SK-N-SH (cell line): ENCODE data around the gene VMP1. TPM values are rescaled to one million over a fixed set of nuclear protein-coding genes. Genes with fewer than 3 reads are reported as not detected.
A peak's percentile ranks its signal among the peaks of the same experiment; 100 is the strongest.

Experiments used
- CTCF ChIA-PET: fragments of 300-600, 350-600 bp; formaldehyde crosslinking; extraction: SDS; loops from one replicate; lab custom pipeline; 2021; lab: Yijun Ruan, JAX
- POLR2A ChIA-PET: fragments of 350-600 bp; sonication (Branson Sonifier 250); formaldehyde crosslinking; extraction: SDS; loops from one replicate; lab custom pipeline; 2020; ENCODE audit warnings: antibody characterized with exemption, inconsistent platforms; lab: Yijun Ruan, JAX
- DNase-seq: peaks from one replicate; pipeline ENCODE4 v3.0.0; 2012
- H2AFZ ChIP-seq: fragments of 200-600 bp; sonication (generic); 2 replicates; pipeline ENCODE4 v1.8.1; 2016; ENCODE audit warnings: antibody characterized with exemption, mild to moderate bottlenecking, low read depth
- H3F3A ChIP-seq: fragments of 200-600 bp; sonication (generic); replicated peaks from 2 replicates; pipeline ENCODE3; 2016; ENCODE audit warnings: antibody characterized with exemption, mild to moderate bottlenecking; ENCODE audit not compliant: insufficient read depth
- H3K27ac ChIP-seq, 2 experiments: fragments of 200-500 bp in 1 of 2; fragments of 200-600 bp in 1 of 2; sonication (Bioruptor generic) in 1 of 2; sonication (generic), shearing (Covaris generic) in 1 of 2; 2 replicates each; pipeline versions ENCODE4 v1.5.1 to v1.6.1; 2014 to 2016; ENCODE audit warnings: low read depth in 2 of 2, inconsistent platforms in 1 of 2, low read length in 1 of 2, mild to moderate bottlenecking in 1 of 2, mixed read lengths in 1 of 2
- H3K27me3 ChIP-seq: fragments of 200-600 bp; sonication (generic), shearing (Covaris generic); 2 replicates; pipeline ENCODE4 v1.6.1; 2016; ENCODE audit warnings: mixed run types; ENCODE audit not compliant: insufficient read depth
- H3K36me3 ChIP-seq, 2 experiments: fragments of 200-500 bp in 1 of 2; fragments of 200-600 bp in 1 of 2; sonication (Bioruptor generic) in 1 of 2; sonication (generic) in 1 of 2; replicated peaks in 1 of 2; 2 replicates each; pipeline versions ENCODE3 to v1.5.1; 2014 to 2016; ENCODE audit warnings: low read length in 1 of 2, mild to moderate bottlenecking in 1 of 2; ENCODE audit not compliant: insufficient read depth in 2 of 2, control insufficient read depth in 1 of 2
- H3K4me1 ChIP-seq, 2 experiments: fragments of 200-500 bp in 1 of 2; fragments of 200-600 bp in 1 of 2; sonication (Bioruptor generic) in 1 of 2; sonication (generic), shearing (Covaris generic) in 1 of 2; 2 replicates each; pipeline versions ENCODE4 v1.5.1 to v1.6.1; 2014 to 2016; ENCODE audit warnings: low read depth in 1 of 2, low read length in 1 of 2, mixed run types in 1 of 2; ENCODE audit not compliant: insufficient read depth in 2 of 2, control insufficient read depth in 1 of 2
- H3K4me2 ChIP-seq: fragments of 200-600 bp; sonication (generic), shearing (Covaris generic); 2 replicates; pipeline ENCODE4 v1.6.1; 2017; ENCODE audit warnings: mixed run types
- H3K4me3 ChIP-seq, 2 experiments: fragments of 200-500 bp in 1 of 2; fragments of 200-600 bp in 1 of 2; sonication (Bioruptor generic) in 1 of 2; sonication (generic), shearing (Covaris generic) in 1 of 2; 2 replicates each; pipeline versions ENCODE4 v1.5.1 to v1.8.1; 2014 to 2016; ENCODE audit warnings: low read depth in 2 of 2, inconsistent platforms in 1 of 2, low read length in 1 of 2, mild to moderate bottlenecking in 1 of 2, mixed read lengths in 1 of 2, moderate library complexity in 1 of 2
- H3K79me2 ChIP-seq: fragments of 200-600 bp; sonication (generic); 2 replicates; pipeline ENCODE4 v1.8.1; 2017; ENCODE audit warnings: mild to moderate bottlenecking; ENCODE audit not compliant: insufficient read depth
- H3K9ac ChIP-seq: fragments of 200-600 bp; sonication (generic); 2 replicates; pipeline ENCODE4 v1.6.1; 2017; ENCODE audit warnings: mixed run types
- H3K9me2 ChIP-seq: fragments of 200-600 bp; sonication (generic); 2 replicates; pipeline ENCODE4 v1.6.1; 2017; ENCODE audit warnings: mixed run types
- H3K9me3 ChIP-seq: fragments of 200-600 bp; sonication (generic); 2 replicates; pipeline ENCODE4 v1.6.1; 2017; ENCODE audit warnings: mixed run types, mild to moderate bottlenecking, moderate library complexity
- H4K20me1 ChIP-seq: fragments of 200-600 bp; sonication (generic); 2 replicates; pipeline ENCODE4 v1.6.1; 2017; ENCODE audit warnings: mild to moderate bottlenecking, mixed run types; ENCODE audit not compliant: insufficient read depth
- ELF1 ChIP-seq: IDR thresholded peaks from 2 replicates; pipeline ENCODE4 v1.4.0; 2012
- FOXM1 ChIP-seq: IDR thresholded peaks from 2 replicates; pipeline ENCODE4 v1.4.0; 2012; ENCODE audit warnings: low read depth, mild to moderate bottlenecking
- GABPA ChIP-seq: IDR thresholded peaks from 2 replicates; pipeline ENCODE4 v1.4.0; 2012; ENCODE audit warnings: low read depth, mild to moderate bottlenecking
- JUND ChIP-seq: IDR thresholded peaks from 2 replicates; pipeline ENCODE4 v1.4.0; 2012
- MXI1 ChIP-seq: IDR thresholded peaks from 2 replicates; pipeline ENCODE4 v1.6.1; 2012; ENCODE audit warnings: mild to moderate bottlenecking, low read depth, low read length, improper control_type of control experiment
- NFIC ChIP-seq: IDR thresholded peaks from 2 replicates; pipeline ENCODE4 v1.4.0; 2012; ENCODE audit warnings: borderline replicate concordance
- NRF1 ChIP-seq: IDR thresholded peaks from 2 replicates; pipeline ENCODE4 v1.6.1; 2012; ENCODE audit warnings: low read depth, mild to moderate bottlenecking, low read length
- POLR2AphosphoS5 ChIP-seq: IDR thresholded peaks from 2 replicates; pipeline ENCODE4 v1.6.1; 2012; ENCODE audit warnings: low read depth, low read length
- RAD21 ChIP-seq: IDR thresholded peaks from 2 replicates; pipeline ENCODE4 v1.6.1; 2012; ENCODE audit warnings: mild to moderate bottlenecking, low read length
- SIN3A ChIP-seq: IDR thresholded peaks from 2 replicates; pipeline ENCODE4 v1.6.1; 2012; ENCODE audit warnings: low read depth, mild to moderate bottlenecking, low read length, moderate library complexity, borderline replicate concordance
- TCF12 ChIP-seq: IDR thresholded peaks from 2 replicates; pipeline ENCODE4 v1.4.0; 2012
- WGBS: methylation state at CpG from one replicate; pipeline ENCODE4 v1.1.6; 2017; ENCODE audit warnings: low lambda C conversion rate; 5-methylcytosine and 5-hydroxymethylcytosine counted together
- polyA plus RNA-seq, 3 experiments: library from polyadenylated mRNA; depleted of rRNA; stranded (reverse); fragments of >200 nt; gene quantifications; 2 replicates each; pipeline ENCODE4 v1.2.3, GENCODE V29; 2012
- TF ChIP-seq, protein P1 (sequence below): IDR thresholded peaks from 2 replicates; pipeline ENCODE4; 2012
- TF ChIP-seq, protein P2 (sequence below): IDR thresholded peaks from 2 replicates; pipeline ENCODE4 v1.4.0; 2012; ENCODE audit warnings: low read depth, borderline replicate concordance
- TF ChIP-seq, protein P3 (sequence below): IDR thresholded peaks from 2 replicates; pipeline ENCODE4 v1.4.0; 2012; ENCODE audit warnings: low read depth, borderline replicate concordance
- TF ChIP-seq, protein P4 (sequence below): fragments of 150-350 bp; IDR thresholded peaks from 2 replicates; pipeline ENCODE4 v1.6.1; 2016; ENCODE audit warnings: mild to moderate bottlenecking, low read depth, low read length
- TF ChIP-seq, protein P5 (sequence below): IDR thresholded peaks from 2 replicates; pipeline ENCODE4 v1.4.0; 2012; ENCODE audit warnings: low read depth

VMP1 gene
- polyA plus RNA-seq, 1 of the 3 experiments (the other 2 are of a cell fraction) = 169 TPM

DNA sequence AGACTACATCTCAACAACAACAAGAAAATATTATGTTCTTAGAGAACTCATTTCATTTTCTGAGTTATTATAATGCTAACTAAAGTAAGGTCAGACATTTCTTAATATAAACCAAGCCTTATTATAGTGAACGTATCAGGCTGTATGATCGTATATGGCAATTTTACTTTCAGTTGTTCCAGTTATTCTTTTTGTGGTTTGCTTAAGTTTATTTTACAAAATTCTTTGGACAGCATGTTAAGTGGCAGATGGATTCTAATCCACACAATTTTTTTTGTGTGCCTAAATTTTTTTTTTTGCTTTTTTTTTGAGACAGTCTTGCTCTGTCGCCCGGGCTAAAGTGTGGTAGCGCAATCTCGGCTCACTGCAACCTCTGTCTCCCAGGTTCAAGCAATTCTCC lies 59.0 kb downstream of the VMP1 start:
- 98% methylated on average over 6 of the region's 6 CpGs for WGBS

DNA sequence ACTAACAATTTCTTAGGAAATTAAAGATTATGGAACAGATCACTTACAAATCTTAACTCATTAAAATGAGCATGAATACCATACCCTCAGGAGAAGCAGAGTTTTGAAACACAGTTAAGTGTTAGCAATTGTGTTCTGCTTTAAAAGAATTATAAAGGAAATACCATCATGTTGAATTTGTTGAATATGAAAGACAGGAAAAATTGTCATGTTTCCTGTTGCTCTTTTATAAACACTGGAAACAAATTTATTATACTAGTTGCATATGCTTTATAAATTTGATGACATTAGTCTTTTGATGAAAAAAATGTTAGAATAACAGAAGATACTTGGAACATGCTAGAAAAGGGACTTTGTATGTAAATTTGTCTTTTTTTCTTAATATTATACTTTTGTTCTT lies 59.7 kb downstream of the VMP1 start:
- Histone ChIP-seq H3K4me1 (peaks cover 0 to 34% of the 10 kb centered on the region in 2 experiments; a peak in 3 of 4 replicates), H3K79me2 (peaks cover 57% of the 10 kb centered on the region), H3K27ac (peak overlapping the region; percentile 44 to 76; a peak in 3 of 4 replicates), H4K20me1 (no peaks in the 10 kb centered on the region), H3K27me3 (no peaks in the 10 kb centered on the region), H3K9ac (peak overlapping the region; percentile 31; the same call in 1 of the 2 replicates), H3K36me3 (peaks cover 5 to 32% of the 10 kb centered on the region in 2 experiments), H3K4me2 (0 out of 2 replicates have a peak overlapping the region, but pooled peaks have one; percentile 4), H3F3A (peaks cover 76% of the 10 kb centered on the region), H2AFZ (no peak overlapping the region), H3K9me2 (no peaks in the 10 kb centered on the region), H3K4me3 (no peak overlapping the region), H3K9me3 (no peaks in the 10 kb centered on the region)
- no peak for TF ChIP-seq JUND
- TF ChIP-seq, protein P1, sequence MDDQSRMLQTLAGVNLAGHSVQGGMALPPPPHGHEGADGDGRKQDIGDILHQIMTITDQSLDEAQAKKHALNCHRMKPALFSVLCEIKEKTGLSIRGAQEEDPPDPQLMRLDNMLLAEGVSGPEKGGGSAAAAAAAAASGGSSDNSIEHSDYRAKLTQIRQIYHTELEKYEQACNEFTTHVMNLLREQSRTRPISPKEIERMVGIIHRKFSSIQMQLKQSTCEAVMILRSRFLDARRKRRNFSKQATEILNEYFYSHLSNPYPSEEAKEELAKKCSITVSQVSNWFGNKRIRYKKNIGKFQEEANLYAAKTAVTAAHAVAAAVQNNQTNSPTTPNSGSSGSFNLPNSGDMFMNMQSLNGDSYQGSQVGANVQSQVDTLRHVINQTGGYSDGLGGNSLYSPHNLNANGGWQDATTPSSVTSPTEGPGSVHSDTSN = peak; percentile 7; the same call in 1 of the 2 replicates
- no peak for DNase-seq
- ChIA-PET CTCF (no interaction called here), POLR2A (no interaction called here)

More for the DNA sequence above, 59.0 kb downstream of the VMP1 start:
- CTCF ChIA-PET = no interaction called here
- Histone ChIP-seq H3K36me3 (peaks cover 5 to 32% of the 10 kb centered on the region in 2 experiments), H3K4me2 (no peak overlapping the region), H2AFZ (no peak overlapping the region), H3K27me3 (no peaks in the 10 kb centered on the region), H3K9me3 (no peaks in the 10 kb centered on the region), H3K4me3 (no peak overlapping the region), H3K9me2 (no peaks in the 10 kb centered on the region), H3K9ac (peak overlapping the region; percentile 31; the same call in 1 of the 2 replicates), H3K4me1 (peaks cover 0 to 41% of the 10 kb centered on the region in 2 experiments; a peak in 3 of 4 replicates), H3F3A (peaks cover 83% of the 10 kb centered on the region), H3K79me2 (peaks cover 53% of the 10 kb centered on the region), H4K20me1 (no peaks in the 10 kb centered on the region), H3K27ac (peak overlapping the region in 1 of 2 experiments; percentile 76; a peak in 2 of 4 replicates)
- no peak for DNase-seq
- POLR2A ChIA-PET = no interaction called here
- no peak for TF ChIP-seq ELF1
- no peak for TF ChIP-seq NRF1
- no peak for TF ChIP-seq POLR2AphosphoS5
- no peak for TF ChIP-seq MXI1
- TF ChIP-seq, protein P2, sequence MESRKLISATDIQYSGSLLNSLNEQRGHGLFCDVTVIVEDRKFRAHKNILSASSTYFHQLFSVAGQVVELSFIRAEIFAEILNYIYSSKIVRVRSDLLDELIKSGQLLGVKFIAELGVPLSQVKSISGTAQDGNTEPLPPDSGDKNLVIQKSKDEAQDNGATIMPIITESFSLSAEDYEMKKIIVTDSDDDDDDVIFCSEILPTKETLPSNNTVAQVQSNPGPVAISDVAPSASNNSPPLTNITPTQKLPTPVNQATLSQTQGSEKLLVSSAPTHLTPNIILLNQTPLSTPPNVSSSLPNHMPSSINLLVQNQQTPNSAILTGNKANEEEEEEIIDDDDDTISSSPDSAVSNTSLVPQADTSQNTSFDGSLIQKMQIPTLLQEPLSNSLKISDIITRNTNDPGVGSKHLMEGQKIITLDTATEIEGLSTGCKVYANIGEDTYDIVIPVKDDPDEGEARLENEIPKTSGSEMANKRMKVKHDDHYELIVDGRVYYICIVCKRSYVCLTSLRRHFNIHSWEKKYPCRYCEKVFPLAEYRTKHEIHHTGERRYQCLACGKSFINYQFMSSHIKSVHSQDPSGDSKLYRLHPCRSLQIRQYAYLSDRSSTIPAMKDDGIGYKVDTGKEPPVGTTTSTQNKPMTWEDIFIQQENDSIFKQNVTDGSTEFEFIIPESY = no peak
- no peak for TF ChIP-seq FOXM1
- no peak for TF ChIP-seq TCF12
- TF ChIP-seq RAD21 = no peak
- TF ChIP-seq SIN3A = no peak
- TF ChIP-seq GABPA = no peak
- TF ChIP-seq, protein P3, sequence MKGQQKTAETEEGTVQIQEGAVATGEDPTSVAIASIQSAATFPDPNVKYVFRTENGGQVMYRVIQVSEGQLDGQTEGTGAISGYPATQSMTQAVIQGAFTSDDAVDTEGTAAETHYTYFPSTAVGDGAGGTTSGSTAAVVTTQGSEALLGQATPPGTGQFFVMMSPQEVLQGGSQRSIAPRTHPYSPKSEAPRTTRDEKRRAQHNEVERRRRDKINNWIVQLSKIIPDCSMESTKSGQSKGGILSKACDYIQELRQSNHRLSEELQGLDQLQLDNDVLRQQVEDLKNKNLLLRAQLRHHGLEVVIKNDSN = no peak
- TF ChIP-seq, protein P4, sequence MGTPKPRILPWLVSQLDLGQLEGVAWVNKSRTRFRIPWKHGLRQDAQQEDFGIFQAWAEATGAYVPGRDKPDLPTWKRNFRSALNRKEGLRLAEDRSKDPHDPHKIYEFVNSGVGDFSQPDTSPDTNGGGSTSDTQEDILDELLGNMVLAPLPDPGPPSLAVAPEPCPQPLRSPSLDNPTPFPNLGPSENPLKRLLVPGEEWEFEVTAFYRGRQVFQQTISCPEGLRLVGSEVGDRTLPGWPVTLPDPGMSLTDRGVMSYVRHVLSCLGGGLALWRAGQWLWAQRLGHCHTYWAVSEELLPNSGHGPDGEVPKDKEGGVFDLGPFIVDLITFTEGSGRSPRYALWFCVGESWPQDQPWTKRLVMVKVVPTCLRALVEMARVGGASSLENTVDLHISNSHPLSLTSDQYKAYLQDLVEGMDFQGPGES = no peak
- TF ChIP-seq, protein P5, sequence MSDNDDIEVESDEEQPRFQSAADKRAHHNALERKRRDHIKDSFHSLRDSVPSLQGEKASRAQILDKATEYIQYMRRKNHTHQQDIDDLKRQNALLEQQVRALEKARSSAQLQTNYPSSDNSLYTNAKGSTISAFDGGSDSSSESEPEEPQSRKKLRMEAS = no peak
- TF ChIP-seq NFIC = no peak
- TF ChIP-seq JUND = no peak
